ENCODE results near the gene DPH1.

Gene DPH1

DNA sequence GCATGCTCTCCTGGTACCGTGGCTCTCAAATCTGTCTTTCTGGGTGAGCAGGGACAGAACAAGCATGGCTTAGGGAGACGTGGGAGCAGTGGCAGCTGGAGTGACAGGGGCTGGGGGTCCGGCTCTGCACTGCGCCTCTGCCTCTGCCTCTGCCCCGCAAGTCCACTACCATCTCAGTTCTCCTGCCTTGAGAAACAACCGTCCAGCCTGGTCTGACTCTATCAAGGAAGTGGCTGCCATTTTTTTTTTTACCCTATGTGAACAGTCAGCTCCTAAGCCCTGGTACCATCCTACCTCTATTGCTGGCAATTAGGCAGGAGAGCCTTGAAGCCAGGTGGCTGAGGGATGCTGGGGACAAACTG is 41.1 kb downstream of the DPH1 start (continued):
- TF ChIP-seq ZNF274 (IDR thresholded peaks at IDR 0.05; ENCODE audit: low read length) (no peak), ZNF274 (tag by site-specific recombination; IDR thresholded peaks at IDR 0.05; ENCODE audit: borderline replicate concordance) (no peak), HOXA7 (CRISPR knock-in tag; IDR thresholded peaks at IDR 0.05; ENCODE audit: borderline replicate concordance) (no peak), ATF2 (tag by site-specific recombination; IDR thresholded peaks at IDR 0.05; ENCODE audit: low read depth) (no peak), ZNF398 (tag by site-specific recombination; IDR thresholded peaks at IDR 0.05) (no peak)
- TF ChIP-seq, protein P1, sequence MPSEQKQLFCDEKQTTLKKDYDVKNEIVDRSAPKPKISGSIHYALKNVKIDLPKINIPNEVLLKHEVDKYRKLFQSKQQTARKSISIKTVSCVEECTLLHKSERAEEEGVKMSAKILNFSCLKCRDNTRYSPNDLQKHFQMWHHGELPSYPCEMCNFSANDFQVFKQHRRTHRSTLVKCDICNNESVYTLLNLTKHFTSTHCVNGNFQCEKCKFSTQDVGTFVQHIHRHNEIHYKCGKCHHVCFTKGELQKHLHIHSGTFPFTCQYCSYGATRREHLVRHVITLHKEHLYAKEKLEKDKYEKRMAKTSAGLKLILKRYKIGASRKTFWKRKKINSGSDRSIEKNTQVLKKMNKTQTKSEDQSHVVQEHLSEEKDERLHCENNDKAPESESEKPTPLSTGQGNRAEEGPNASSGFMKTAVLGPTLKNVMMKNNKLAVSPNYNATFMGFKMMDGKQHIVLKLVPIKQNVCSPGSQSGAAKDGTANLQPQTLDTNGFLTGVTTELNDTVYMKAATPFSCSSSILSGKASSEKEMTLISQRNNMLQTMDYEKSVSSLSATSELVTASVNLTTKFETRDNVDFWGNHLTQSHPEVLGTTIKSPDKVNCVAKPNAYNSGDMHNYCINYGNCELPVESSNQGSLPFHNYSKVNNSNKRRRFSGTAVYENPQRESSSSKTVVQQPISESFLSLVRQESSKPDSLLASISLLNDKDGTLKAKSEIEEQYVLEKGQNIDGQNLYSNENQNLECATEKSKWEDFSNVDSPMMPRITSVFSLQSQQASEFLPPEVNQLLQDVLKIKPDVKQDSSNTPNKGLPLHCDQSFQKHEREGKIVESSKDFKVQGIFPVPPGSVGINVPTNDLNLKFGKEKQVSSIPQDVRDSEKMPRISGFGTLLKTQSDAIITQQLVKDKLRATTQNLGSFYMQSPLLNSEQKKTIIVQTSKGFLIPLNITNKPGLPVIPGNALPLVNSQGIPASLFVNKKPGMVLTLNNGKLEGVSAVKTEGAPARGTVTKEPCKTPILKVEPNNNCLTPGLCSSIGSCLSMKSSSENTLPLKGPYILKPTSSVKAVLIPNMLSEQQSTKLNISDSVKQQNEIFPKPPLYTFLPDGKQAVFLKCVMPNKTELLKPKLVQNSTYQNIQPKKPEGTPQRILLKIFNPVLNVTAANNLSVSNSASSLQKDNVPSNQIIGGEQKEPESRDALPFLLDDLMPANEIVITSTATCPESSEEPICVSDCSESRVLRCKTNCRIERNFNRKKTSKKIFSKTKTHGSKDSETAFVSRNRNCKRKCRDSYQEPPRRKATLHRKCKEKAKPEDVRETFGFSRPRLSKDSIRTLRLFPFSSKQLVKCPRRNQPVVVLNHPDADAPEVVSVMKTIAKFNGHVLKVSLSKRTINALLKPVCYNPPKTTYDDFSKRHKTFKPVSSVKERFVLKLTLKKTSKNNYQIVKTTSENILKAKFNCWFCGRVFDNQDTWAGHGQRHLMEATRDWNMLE (tag by site-specific recombination; conservative IDR thresholded peaks at IDR 0.05; ENCODE audit: low read depth): no peak

GRCh38 chr17:2071455-2072281 is 41.7 kb downstream of the DPH1 start:
- Histone ChIP-seq H3K27ac (ENCODE audit: extremely low read depth, low read depth, low read length) (no peak overlapping the region), H3K36me3 (ENCODE audit: control insufficient read depth in 2 of 2, insufficient read depth in 1 of 2, low read length in 2 of 2) (peaks cover 0 to 59% of the 10 kb centered on the region in 2 experiments; a peak in 1 of 3 replicates), H3K4me3 (ENCODE audit: low read depth, low read length) (no peak overlapping the region), H3K9me3 (ENCODE audit: control insufficient read depth, insufficient read depth, low read depth, low read length) (no peaks in the 10 kb centered on the region), H3K4me1 (ENCODE audit: control insufficient read depth, insufficient read depth, low read length) (peaks cover 3% of the 10 kb centered on the region; the same call in 1 of the 2 replicates)
- ChIA-PET POLR2A (no interaction called here), CTCF (interaction anchor here (0.9 to 1.1 kb wide), 4 partner anchors 10 to 173 kb away, joined by 3 to 5 read pairs (median 4); no protein-coding TSS in a partner anchor)
- TF ChIP-seq MEIS1 (CRISPR knock-in tag; IDR thresholded peaks at IDR 0.05; ENCODE audit: borderline replicate concordance): no peak
- no peak for TF ChIP-seq ZNF664 (tag by site-specific recombination; IDR thresholded peaks at IDR 0.05)
- no peak for TF ChIP-seq ZNF2 (tag by site-specific recombination; IDR thresholded peaks at IDR 0.05)
- TF ChIP-seq BCL11A (tag by site-specific recombination; IDR thresholded peaks at IDR 0.05; ENCODE audit: low read depth): no peak
- TF ChIP-seq ZNF423 (tag by site-specific recombination; IDR thresholded peaks at IDR 0.05): no peak
- TF ChIP-seq KLF9 (tag by site-specific recombination; IDR thresholded peaks at IDR 0.05; ENCODE audit: low read depth): no peak
- TF ChIP-seq, protein P2, sequence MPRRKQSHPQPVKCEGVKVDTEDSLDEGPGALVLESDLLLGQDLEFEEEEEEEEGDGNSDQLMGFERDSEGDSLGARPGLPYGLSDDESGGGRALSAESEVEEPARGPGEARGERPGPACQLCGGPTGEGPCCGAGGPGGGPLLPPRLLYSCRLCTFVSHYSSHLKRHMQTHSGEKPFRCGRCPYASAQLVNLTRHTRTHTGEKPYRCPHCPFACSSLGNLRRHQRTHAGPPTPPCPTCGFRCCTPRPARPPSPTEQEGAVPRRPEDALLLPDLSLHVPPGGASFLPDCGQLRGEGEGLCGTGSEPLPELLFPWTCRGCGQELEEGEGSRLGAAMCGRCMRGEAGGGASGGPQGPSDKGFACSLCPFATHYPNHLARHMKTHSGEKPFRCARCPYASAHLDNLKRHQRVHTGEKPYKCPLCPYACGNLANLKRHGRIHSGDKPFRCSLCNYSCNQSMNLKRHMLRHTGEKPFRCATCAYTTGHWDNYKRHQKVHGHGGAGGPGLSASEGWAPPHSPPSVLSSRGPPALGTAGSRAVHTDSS (tag by site-specific recombination; IDR thresholded peaks at IDR 0.05): no peak
- TF ChIP-seq ZBTB7A (tag by site-specific recombination; IDR thresholded peaks at IDR 0.05; ENCODE audit: low read depth): no peak
- TF ChIP-seq ZNF174 (tag by site-specific recombination; IDR thresholded peaks at IDR 0.05): no peak
- no peak for TF ChIP-seq GLI2 (tag by site-specific recombination; IDR thresholded peaks at IDR 0.05; ENCODE audit: borderline replicate concordance, low read depth)
- TF ChIP-seq, protein P3, sequence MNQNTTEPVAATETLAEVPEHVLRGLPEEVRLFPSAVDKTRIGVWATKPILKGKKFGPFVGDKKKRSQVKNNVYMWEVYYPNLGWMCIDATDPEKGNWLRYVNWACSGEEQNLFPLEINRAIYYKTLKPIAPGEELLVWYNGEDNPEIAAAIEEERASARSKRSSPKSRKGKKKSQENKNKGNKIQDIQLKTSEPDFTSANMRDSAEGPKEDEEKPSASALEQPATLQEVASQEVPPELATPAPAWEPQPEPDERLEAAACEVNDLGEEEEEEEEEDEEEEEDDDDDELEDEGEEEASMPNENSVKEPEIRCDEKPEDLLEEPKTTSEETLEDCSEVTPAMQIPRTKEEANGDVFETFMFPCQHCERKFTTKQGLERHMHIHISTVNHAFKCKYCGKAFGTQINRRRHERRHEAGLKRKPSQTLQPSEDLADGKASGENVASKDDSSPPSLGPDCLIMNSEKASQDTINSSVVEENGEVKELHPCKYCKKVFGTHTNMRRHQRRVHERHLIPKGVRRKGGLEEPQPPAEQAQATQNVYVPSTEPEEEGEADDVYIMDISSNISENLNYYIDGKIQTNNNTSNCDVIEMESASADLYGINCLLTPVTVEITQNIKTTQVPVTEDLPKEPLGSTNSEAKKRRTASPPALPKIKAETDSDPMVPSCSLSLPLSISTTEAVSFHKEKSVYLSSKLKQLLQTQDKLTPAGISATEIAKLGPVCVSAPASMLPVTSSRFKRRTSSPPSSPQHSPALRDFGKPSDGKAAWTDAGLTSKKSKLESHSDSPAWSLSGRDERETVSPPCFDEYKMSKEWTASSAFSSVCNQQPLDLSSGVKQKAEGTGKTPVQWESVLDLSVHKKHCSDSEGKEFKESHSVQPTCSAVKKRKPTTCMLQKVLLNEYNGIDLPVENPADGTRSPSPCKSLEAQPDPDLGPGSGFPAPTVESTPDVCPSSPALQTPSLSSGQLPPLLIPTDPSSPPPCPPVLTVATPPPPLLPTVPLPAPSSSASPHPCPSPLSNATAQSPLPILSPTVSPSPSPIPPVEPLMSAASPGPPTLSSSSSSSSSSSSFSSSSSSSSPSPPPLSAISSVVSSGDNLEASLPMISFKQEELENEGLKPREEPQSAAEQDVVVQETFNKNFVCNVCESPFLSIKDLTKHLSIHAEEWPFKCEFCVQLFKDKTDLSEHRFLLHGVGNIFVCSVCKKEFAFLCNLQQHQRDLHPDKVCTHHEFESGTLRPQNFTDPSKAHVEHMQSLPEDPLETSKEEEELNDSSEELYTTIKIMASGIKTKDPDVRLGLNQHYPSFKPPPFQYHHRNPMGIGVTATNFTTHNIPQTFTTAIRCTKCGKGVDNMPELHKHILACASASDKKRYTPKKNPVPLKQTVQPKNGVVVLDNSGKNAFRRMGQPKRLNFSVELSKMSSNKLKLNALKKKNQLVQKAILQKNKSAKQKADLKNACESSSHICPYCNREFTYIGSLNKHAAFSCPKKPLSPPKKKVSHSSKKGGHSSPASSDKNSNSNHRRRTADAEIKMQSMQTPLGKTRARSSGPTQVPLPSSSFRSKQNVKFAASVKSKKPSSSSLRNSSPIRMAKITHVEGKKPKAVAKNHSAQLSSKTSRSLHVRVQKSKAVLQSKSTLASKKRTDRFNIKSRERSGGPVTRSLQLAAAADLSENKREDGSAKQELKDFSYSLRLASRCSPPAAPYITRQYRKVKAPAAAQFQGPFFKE (tag by site-specific recombination; IDR thresholded peaks at IDR 0.05; ENCODE audit: borderline replicate concordance): no peak

Measured in HEK293 (cell line).